Measurements from ENCODE around the gene DIPK1B.
"Not testable (repeated sequence)": the region's sequence is repeated elsewhere in the genome, so short reads cannot be mapped to it uniquely, and the experiment has no call there.

The DIPK1B gene

DNA sequence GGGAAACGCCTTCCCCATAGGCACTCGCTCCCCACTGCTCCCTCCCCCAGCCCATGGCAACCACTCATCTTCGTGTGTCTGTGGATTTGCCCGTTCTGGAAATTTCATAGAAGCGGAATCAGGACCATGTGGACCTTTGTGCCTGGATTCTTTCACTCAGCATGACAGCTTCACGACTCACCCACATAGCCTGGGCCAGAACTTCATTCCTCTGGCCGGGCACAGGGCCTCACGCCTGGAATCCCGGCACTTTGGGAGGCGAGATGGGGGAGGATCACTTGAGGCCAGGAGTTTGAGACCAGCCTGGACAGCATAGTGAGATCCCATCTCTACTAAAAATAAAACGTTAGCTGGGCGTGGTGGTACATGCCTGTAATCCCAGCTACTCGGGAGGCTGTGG is 12.1 kb upstream of the DIPK1B start:
- DNase-seq: peak; percentile 47

DNA sequence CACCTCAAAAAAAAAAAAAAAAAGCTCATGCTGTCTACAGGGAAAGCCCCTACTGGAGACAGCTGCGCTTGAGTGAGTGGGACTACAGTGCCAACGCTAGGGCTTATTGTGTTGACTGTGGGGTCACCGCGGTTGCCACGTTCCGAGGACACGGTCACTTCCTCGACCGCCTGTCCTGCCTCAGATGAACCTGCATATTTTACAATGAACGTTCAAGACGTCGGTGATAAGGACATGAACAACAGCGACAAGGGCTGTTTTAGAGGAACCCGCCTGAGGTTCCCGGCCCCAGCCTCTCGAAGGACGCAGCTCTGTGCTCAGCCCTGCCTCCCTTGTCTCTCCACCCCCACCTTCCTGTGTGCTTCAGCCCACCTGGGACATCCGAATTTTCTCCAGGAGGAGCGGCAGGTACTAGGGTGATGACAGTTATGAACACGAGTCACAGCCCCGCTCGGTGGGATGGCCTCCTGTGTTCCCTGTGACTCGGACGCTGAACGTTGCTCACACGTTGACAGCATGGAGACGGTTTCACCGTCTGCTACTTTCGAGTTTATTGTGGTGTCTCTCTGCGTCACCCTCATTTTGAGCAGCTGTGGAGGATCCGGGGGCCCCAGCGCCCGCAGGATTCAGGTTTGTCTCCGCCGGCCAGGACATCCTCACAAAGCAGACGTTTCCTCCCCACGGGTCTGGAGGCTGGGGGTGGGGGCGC is 11.3 kb upstream of the DIPK1B start:
- no peak for DNase-seq

DNA sequence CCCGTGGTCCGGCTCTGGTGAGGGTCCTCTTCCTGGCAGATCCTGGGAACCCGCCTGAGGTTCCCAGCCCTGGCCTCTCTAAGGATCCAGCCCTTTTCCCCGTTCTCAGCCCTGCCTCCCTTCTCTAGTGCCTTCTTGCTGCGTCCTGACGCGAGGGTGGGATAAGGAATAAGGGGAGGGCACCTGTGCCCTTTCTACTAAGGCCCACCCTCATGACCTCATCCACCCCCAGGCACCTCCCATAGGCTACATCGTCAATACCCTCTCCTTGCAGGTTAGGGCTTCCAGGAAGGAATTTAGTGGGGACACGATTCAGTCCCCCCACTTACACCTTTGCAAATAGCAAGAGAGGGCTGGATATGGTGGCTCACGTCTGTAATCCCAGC is 10.7 kb upstream of the DIPK1B start:
- DNase-seq: no peak

DNA sequence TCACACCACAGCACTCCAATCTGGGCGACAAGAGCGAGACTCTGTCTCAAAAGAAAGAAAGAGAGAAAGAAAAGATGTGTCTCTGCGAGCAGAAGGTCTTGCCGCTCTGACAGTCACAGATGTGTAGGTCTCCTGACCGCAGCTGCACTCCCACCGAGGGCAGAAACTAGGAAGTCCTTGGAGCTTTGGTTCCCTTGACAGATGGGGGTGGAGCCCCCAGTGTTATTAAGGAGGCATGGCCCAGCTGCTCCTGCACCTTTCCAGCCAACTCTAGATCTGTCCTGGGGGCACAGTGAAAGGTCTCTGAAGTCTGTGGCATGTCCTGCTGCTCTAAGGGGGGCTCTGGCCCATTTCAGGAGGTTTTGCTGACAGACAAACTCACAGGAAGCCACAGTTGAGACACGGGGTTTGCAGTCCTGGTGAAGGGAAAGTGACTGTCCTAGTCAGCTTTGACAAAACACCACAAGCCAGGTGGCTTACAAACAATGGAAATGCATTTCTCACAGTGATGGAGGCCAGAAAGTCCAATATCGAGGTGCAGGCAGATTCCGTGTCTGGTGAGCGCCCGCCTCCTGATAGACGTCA is 9.0 kb upstream of the DIPK1B start:
- DNase-seq: no peak

DNA sequence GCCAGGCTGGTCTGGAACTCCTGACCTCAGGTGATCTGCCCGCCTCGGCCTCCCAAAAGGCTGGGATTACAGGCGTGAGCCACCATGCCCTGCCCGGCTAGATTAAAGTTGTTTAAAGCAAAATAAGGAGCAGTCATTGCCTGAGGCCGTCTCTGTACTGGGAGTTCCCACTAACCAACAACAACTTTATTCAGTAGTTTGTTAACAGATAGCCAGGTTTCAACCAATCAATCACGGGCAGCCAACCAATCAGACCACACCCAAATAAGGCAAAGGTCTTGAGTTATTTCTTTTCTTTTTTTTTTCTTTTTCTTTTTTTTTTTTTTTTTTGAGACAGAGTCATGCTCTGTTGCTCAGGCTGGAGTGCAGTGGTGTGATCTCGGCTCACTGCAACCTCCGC is 7.6 kb upstream of the DIPK1B start:
- DNase-seq: not testable (repeated sequence)

DNA sequence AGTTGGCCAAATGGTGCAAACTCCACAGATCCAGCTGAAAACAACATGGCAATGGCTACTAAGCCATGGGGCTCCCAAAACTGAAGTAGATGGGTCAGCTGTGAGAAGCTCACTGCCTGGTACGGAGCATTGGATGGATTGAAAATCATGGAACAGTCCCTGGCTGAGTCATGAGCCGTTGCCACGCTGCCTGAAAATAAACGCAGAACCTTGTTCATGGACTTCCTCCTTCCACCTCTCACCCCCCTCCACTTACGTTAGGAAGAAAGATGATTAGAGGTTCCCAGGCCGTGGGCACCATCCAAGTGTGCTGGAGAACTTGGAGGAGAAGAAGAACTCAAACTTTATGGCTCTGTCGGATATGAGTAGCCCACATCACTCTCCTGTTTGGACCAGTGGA is 6.8 kb upstream of the DIPK1B start:
- DNase-seq: no peak

DNA sequence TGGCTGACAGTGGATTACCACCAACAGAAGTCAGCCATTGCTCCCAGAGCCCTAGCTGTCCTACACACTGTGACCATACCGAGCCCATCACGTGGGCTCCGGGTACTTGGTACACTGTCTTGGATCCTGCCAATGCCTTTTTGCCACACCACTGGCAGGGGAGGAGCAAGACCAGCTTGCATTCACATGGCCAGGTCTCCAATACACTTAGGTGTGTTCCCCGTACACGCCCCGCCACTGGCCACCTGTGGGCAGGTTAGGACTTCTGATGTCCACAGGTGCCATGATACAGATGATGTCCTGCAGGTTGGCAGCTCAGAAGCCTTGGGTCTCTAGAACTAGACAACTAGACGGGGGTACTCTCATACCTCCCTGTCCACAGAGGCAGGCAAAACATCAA is 5.4 kb upstream of the DIPK1B start:
- no peak for DNase-seq

DNA sequence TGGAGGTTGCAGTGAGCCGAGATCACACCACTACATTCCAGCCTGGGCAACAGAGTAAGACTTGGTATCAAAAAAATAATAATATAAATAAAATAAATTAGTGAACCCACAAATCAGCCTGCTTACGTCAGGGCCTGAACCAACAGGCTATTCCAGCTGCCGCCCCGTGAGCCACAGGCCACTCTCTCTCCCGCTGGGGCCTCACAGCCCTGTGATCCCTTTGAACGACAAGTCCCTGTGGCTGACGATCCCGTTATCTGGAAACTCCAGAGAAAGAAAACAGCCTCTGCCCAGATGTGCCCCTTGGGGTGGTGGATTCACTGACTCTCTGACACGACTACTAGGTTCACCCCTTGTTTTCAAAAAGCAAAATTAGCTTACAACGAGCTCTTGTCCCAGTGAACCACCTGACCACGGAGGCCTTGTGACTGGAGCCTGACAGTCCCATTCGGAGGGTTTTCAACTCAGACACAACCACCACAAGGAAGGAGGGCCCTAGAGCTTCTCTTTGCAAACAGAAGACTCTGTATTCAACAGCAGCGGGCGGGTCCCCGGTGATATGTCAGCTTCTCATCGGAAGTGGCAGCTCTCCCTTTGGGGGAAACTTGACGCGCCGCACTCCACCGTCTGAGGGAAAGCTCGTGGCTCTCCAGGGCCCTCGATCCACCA is 4.4 kb upstream of the DIPK1B start:
- DNase-seq: no peak

DNA sequence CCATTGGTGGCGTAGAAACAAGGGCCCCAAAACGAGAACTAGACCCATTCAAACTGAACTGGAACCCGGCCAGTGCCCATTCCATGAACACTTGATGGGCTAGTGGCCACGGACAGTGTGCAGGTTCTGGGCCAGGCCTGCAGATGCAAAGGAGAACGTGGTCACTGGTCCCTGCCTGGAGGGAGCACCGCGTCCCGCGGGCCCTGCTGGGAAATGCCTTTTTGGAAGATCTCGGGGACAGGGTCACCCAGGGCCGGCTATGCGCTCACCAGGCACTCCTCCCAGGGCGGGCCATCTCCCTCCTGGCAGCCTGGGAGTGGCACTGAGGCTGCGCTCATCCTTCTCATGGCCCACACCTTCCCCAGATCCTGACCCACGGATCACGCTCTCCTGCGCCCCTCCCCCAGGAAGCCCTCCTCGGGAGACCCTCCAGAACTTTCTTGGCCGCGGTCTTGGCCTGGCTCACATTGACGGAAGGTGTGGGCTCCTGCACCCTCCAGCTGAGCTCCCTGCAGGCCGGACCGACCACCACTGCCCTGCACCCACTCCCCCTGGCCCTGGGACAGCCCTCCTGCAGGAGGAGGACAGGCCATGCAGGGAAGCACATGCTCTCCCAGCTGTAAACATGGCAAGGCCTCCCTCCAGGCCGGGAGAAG is 2.8 kb upstream of the DIPK1B start:
- no peak for DNase-seq

DNA sequence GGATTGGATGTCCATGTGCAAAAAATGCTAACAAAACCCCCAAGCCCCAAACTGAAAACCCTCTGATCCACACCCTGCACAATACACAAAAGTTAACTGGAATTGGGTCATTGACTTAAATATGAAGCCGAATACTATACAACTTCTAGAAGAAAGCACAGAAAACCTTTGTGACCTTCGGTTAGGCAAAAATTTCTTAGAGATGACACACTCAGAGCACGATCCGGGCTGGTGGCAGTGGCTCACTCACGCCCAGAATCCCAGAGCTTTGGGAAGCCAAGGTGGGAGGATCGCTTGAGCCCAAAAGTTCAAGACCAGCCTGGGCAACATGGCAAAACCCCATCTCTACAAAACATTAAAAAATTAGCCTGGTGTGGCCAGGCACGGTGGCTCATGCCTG is 1.8 kb upstream of the DIPK1B start:
- DNase-seq: no peak

DNA sequence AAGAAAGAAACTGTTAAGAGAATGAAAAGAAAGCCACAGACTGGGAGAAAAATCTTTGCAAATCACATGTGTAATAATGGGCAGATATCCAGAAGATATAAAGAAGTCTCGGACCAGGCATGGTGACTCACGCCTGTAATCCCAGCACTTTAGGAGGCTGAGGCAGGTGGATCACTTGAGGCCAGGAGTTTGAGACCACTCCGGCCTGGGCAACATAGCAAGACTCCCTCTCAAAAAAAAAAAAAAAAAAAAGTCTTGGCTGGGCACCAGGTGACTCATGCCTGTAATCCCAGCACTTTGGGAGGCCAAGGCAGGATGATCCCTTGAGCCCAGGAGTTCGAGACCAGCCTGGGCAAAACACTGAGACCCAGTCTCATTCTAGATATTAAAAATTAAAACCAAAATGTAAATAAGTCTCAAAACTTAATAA is 1.1 kb upstream of the DIPK1B start:
- peak; percentile 59 for DNase-seq

DNA sequence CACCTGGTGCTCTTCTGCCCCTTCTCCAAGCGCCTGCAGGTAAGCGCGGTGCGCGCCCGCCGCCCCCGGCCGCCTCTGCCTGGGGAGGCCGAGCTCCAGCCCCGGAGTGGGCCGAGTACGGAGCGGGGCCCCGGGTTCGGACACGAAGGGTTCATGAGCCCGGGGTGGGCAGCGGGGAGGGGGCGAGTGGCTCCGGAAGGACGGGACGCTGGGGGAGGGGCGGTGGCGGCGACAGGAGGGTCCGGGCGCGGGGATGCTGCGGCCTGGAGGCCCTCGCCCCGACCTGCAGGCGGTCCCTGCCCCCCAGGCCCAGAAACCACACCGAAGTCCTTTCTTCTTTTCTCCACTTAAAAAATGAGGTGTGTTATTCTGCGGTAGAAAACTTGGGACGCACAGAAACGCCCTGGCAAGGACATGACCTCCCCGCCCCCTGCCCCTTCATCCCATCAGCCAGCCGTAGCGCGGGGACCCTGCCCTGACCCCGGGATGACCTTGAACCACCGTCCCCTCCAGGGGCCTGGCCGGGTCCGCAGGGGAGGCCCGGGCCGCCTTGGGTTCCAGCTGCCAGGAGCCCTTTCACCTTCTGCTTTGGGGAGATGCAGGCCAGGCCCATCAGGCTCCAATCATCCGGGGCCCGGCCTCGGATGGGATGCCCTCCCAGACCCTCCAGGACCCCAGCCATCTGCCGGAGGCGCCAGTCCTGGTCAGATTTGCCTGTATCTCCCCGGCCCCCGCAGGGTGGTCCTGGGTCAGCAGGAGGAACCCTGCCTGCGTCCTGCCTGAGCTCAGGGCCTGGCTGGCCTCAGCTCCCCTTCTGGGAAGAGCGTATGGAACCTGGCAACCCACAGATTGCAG is 545 bp downstream of the DIPK1B start:
- no peak for DNase-seq

DNA sequence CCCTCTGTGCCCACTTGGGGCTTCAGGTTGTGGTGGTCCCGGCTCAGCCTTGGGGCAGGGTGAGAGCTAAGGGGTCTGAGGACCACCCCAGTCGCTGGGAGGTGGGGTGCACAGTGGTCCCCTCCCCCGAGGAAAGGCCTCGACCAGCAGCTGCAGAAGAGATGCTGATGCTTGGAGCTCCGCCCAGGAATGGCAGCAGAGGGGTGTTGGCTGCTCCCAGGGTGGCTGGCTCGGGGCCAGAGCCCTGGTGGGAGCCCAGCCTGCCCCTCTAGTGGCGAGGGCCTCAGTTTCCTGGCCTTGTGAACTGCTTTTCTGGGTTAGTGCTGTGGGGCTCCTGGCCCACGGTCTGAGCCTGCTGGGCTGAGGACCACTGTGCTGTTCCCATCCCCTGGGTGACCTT is 1.2 kb downstream of the DIPK1B start:
- DNase-seq: no peak

DNA sequence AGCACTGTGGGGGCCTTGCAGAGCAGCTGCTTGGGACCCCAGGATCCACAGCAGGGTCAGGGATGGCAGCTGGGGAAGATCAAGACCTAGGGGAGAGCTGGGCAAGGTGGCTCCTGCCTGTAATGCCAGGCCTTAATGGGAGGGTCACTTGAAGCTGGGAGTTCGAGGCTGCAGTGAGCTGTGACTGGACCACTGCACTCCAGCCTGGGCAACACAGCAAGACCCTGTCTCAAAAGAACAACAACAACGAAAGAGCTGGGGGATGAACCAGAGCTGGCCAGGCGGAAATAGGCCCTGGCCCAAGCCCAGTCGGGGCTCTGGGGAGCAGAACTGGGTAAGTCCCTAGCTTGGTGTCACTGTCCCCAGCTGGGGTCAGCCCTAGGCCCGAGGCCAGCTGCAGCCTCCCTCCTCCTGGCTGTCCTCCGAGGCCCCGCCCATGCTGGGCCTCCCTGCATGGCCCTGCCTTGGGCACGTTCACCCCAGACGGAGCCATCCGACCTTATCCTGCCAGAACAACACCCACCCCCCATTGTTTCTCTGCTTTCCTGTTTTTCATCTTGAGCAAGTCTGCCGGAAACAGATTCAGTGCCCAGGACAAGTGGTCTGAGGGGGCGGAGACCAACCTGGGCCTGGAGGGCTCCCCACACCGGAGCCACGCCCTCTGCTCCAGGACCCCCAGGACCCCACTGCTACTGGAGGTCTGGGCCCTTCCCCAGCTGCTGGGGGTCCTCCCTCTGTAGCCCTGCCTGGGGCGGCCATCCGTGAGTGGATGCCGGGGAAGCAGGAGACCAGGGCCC is 1.9 kb downstream of the DIPK1B start:
- no peak for DNase-seq

DNA sequence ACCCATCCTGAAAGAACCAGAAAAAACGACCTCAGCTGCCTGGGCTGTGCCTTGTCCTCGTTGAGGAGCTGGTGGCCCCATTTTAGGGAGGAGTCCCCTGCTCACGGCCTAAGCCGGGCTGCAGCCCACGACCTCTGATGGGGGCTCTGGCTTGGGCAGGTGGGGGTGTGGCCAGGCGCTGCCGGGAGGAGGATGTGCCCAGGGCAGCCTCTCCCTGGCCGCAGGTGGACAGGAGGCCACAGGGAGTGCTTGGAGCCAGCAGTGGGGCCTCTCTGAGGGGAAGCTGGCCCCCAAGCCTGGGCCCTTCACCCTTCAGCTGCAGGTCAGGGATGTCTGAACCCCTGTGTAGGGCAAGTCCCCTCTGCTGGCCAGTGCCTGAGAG is 2.5 kb downstream of the DIPK1B start:
- no peak for DNase-seq

DNA sequence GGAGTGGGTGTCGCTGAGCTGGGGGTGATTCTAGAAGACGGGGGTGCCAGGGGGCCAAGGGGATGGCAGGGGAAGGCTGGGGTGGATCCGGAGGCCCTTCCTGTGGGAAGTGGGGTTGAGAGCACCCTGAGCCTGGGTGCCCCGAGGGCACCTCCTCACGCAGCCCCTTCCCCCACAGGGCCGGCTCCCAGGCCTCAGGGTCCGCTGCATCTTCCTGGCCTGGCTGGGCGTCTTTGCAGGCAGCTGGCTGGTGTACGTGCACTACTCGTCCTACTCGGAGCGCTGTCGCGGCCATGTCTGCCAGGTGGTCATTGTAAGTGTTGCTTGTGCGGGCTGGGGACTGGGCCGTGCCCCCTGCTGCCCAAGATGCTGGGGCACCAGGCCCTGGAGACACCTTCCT is 5.0 kb downstream of the DIPK1B start:
- DNase-seq: no peak

DNA sequence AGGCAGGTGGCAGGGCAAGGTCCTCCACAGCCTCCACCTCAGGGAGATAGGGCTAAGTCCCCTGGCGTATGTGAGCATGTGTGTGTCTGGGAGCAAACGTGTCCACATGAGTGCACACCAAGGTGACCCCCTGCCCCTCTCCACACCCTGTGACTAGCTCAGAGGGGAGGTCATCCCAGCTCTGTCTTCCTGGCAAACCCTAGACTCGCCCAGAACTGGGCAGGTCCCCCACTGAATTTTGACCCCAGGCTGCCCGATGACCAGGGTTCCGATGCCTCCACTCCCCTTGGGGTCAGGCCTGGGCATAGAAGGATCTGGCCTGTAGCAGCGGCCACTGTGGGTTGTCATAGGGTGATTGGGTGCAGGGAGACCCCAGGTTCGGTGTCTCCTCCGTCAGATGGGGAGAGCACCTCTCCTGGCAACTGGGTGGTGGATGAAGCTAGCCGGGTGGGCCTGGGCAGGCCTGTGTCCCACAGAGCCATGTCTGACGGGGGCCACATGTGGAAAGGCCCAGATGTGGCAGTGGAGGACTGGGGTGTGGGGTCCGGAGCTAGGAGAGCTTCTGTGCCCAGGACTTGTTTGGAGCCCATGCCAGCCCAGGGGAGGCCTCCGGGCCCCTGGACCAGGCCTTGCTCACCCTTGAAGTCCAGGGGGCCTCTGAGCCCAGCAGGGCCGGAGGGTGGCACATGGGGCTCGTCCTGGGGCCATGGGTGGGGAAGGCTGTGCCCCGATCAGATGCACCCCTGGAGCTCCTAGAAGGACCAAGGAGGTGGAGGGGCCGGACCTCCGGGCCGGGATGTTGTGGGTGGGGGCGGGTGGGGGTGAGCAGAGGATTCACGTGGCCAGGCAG is 6.2 kb downstream of the DIPK1B start:
- no peak for DNase-seq

DNA sequence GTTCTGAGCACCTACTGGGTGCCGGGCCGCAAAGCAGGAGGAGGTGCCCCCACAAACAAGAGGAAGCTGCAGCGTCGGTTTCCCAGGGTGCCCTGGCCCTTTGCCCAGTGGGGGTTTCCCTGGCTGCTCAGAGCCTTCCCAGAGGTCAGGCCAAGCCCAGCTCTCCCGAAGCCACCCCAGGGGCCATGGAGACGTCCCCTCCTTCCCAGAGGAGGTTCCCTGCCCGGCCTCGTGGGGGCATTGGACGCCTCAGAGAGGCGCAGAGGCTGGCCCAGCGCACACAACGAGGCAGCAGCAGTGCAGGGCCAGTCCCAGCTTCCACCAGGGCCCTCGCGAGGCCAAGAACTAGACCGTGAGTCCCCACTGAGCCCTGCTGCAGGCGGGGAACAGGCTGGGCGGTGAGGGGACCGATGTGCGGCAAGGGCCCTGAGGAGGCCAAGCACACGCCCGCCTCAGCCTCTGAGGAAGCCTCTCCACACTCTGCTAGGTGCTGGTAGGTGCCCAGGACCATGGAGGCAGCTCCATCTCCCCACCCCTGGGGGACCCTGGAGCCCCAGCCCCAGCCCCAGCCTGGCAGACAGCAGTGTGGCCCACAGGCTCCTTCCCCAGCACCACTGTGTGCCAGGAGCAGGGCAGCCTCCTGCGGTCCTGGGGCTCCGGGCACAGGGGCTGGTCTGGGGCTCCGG is 7.0 kb downstream of the DIPK1B start:
- DNase-seq: no peak

DNA sequence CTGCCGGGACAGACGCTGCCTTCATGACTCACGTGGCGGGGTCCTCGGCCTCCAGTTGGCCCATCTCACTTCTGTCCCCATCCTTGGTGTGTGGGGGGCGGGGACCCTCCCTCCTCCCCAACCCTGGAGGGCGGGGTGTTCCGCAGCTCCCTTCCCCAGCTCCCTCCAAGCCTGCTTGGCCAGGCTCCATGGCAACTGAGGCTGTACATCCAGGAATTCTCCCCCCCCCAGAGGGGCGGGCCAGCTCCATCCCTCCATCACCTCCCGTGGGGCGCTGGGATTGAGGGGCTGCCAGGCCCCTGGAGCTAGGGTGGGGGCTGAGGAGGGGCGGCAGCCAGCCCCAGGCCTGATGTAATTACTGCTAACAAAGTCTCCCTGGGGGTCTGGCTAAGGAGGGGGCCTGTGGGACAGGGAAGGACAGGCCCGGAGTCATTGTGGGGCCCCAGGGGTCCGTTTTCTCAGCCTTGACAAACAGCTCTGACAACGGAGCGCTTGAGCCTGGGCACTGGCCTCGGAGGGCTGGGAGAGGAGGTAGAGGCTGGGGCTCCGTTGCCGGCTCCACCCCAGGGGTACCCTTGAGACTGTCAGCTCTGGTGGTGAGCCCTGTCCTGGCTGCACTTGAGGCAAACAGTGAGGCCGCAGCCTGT is 8.0 kb downstream of the DIPK1B start:
- DNase-seq: peak; percentile 45

DNA sequence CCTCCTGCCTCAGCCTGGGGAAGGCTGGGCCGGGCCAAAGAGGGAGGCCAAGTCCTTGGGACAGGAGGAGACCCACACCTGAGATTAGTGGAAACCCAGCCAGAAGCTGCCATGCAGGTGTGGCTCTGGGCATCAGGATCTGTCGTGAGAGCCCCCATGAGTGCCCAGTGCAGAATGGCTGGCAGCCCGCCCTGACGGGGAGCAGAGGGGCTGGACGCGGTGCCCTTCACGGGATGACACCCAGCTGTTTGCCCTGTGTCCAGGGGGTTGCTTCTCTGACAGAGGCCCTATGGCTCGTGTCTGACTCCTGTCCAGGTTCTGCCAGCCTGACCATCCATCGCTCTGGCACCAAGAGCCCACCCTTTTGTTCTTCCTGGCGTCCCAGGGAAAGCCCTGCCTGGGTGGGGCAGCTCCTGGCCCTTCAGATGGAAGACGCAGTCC is 8.5 kb downstream of the DIPK1B start:
- DNase-seq: no peak

Measured in fibroblast of upper back skin (primary cell).